OCI-M2 (cell line): ENCODE data around the gene CROT.
A peak's percentile ranks its signal among the peaks of the same experiment; 100 is the strongest.

ENCODE experiments used
- DNase-seq: peaks from one replicate; lab custom pipeline; 2025; ENCODE audit not compliant: unreplicated experiment; lab: John Stamatoyannopoulos, UW

The CROT gene

DNA sequence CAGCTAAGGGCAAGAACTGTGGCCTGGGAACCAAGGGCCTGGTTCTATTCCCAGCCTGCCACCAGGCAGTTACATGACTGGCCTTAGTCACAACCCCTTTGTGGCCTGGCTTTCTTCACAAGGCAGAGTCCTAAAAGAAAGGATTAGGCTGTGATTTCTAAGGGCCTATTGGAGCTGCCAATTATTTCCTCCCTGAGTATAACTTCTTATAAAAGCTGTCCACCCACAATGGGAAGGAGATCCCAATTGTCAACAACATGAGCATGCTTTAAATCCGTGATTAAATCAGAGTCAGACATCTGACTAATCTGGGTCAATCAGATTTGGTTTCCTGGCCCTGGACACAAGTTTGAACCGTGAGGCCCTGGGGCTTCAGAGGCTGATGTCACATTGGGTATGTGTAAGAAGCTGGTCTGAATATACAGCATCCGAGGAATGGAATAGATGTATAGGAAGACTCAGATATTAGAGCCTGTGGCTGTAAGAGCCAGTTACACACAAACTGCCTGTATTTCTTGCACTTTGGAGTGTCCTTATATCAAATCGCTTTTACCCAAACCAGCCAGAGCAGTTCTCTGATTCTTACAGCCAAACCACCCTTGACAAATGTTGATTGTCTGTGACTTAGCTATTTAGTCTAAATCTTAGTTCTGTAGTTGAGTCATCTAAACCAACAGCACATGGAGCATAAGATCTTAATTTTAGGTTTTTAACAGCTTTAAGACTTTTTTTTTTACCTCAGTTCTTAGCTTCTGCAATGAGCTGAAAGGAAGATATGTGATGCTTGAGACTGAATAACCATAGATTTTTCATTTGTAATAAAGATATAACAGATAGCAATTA lies 68.7 kb downstream of the CROT start:
- no peak for DNase-seq

DNA sequence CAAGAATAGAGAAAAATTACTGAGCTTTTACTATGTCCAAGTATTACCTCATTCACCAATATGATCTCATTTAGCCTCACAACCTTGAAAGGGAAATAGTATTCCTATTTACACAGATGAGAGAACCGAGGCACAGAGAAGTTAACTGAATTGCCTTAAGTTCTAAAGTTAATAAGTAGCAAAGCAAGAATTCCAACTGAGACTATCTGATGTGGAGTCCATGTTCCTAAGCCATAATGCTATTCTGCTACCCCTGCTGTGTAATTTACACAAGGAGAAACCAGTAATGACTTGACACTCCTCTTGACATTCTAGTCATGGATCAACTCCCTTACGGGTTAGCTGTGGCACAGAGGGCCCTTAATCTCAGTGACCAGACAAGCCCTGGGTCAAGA lies 69.3 kb downstream of the CROT start:
- no peak for DNase-seq

DNA sequence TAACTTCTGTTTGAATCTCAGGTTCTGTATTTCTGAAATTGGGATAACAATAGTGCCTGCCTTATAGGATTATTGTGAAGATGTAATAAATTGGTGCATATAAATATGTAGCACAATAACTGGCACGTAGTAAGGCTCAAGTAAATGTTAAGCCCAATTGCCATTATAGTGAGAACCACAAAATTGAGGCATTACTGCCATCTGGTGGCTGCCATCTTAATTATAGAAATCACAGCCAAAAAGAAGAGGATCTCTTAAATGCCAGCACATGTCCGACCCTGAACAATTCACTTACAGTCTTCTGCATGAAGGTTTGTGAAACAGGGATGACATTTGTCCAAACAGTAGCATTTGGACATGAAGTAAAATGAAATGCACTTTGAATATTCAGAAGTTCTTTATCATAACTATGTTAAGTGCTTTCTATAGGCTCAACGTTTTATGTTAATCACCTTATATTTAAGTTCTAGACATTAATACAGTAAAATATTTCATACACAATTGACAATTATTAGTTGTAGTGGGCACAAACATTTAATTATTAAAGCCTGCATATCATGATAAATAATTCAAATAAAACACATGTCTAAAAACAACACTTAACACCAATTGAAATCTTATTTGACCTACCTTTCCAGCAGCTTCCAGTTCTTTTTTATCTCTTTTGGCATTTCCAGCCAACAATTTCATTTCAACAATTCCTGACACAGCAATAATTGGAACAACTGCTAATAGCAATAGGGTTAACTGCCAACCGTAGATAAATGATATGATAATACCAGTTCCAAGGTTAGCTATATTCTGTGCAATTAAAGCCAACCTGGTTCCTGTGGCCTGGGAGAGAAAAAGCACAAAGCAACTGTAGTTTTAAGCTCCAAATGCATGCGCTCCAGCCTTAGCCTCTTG lies 71.5 kb downstream of the CROT start:
- peak; percentile 7 for DNase-seq

DNA sequence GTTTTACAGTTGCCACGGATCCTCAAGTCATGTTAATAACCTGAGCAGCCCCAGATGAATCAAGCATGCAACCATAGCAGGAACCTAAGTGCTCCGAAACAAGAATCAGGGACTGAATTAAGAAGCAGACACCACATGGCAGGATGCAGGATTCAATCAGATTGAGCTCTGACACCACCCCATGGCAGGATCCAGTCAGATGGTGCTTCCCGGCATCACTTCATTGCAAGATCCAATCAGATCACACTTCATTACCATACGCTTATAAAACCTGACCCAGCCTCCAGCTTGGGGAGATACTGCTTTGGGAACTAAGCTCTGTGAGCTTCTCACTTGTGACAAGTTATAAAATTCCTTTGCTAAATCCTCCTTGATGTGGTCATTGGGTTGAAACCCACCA lies 74.7 kb downstream of the CROT start:
- DNase-seq, result no peak

DNA sequence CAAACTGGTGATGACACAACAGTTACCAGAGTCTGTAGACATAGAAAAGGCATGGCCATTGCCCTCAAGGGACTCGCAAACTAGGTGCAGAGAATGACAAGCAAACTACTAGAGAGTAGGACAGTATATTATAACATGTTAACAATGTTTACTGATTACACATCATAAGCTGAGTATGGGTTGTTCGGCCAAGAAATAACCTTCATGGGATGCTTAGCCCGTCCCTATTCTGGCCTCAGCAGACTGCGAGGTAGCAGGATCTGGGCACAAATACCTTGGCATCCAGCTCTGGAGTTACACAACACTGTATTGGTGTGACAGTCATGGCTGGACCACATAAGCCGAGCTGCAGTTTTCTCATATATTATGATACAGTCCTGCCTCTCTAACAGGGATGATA lies 78.6 kb downstream of the CROT start:
- DNase-seq, result no peak

DNA sequence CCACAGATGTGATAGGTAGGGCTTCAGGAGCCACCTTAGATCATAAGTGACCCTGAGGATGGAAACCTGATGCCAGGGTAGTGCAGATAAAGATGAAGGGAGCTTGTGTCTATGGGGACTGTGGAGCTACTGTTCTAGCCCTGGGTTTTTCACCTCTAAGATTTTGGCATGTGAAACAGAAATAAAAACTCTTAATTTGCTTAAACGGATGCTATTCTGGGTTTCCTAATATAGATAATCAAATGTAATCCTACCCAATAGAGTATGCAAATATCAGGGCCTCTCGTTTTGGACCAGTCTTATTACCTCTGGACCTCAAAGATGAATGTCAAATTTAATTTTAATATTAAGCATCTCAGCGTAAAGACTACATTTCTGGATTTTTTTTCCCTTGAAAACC lies 80.7 kb downstream of the CROT start:
- no peak for DNase-seq

DNA sequence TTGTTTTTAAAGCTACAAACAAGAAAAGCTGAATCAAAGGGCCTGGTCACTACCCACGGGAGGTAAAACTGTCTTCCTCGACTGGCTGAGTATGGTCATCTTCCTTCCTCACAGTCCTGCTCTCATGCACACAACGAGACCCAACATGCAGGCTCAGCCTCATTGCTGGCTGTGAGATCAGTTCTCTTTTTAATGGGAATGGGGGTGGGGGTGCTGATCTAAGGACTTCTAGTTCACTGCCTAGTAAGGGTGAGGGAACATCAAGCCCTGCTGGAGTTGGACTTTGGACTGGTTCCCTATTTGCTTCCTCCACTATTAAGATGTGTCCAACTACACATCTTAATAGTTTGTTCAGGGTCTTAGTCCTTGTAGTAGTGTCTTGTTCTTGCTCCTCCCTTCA lies 81.8 kb downstream of the CROT start:
- DNase-seq, result no peak

DNA sequence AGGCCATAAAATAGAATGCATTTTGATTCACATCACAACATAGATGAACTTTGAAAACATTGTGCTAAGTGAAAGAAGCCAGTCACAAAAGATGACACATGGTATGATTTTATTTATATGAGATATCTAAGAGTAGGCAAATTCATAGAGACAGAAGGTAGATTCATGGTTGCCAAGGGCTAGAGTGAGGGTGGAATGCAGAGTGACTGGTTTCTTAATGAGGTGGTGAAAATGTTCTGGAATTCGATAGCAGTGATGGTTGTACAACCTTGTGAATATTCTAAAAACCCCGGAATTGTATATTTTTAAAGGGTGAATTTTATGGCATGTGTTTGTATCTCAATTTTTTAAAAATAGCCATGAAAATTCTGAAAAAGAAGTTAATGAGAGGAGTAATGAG lies 87.1 kb downstream of the CROT start:
- DNase-seq, result no peak

DNA sequence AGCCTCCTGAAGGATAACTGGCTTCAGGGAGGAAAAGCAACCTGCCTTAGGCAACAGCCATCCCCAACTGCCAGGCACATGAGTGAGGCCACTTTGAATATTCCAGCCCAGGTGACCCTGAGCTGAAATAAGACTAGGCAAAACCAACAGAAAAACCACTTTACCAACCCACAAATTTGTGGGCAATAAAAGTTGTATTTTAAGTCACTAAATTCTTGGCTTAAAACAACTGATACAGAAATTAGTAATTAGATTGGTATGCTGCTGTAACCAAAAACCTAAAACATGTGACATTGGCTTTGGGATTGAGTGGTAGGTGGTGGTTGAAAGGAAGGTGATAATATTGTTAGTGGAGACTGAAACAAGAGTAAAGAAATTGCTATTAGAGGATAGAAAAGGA lies 90.1 kb downstream of the CROT start:
- no peak for DNase-seq

DNA sequence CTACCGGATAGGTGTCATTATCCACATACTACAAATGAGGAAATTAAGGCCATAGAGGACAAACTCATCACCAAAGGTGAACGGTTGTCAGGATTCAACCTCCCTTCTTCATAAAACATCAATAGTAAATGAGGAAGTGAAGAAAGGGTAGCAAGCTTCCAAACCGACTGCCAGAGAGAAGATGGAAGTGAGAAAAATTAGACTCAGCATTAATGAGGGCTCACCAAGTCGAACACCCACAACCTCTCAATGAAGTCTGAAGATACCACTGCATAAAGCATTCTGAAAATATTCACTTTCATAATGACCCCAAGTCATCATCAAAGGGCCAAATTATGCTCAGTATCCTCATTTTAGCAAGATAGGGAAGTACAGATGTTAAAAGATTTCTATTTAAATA lies 100.4 kb downstream of the CROT start:
- no peak for DNase-seq

DNA sequence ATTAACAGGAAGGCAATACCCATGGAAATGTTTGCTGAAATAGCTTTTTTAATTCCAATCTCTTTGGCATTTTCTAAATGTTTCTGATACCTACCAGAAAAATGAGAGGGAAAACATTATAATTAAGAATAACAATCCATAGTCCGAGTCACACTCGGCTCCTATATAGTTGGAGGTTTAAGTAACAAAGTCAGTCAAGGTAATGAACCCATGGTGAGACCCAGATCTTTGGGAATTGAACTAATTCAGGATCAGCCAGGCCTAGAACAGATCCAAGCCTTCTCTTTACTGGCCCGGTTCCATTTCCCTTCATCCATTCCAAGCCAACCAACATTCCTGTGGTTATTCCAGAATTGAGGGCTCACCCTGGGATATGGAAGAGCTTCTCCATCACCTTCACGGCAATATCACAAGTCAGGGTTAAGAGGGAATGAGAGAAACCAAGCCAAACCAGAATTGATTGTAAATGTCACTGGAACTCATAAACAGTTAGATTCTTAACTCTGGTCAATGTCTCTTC lies 101.7 kb downstream of the CROT start:
- DNase-seq, result no peak

DNA sequence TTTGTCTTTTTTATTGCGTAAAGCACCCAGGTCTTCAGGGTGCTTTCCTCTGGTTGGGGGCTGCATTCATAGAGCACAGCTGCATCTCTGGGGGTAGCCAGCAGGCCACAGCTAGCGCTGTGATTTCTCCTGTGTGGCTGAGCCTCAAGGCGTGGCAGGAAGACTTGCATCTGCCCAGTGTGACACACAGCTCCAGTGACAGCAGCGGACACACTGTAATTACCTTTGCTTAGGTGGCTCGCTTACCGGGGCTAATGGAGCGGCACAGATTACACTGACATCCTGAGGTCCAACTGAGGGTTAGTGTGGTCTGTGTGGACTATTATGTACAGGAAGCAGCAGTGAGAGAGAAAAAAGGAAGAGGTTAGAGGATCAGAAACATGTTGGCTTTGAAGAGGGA lies 102.9 kb downstream of the CROT start:
- no peak for DNase-seq
